K562 (cell line): ENCODE measurements around the gene SYPL2.

ENCODE experiments used
- CHD2 ChIP-seq: IDR thresholded peaks from 2 replicates; pipeline ENCODE4 v1.6.1; 2011; ENCODE audit warnings: low read depth, low read length
- CTCF ChIP-seq, 3 experiments: IDR thresholded peaks in 2 of 3; conservative IDR thresholded peaks in 1 of 3; 2 replicates each; pipeline ENCODE4 v1.5.1; 2011 to 2012; ENCODE audit warnings: low read length in 3 of 3, mild to moderate bottlenecking in 3 of 3, control low read depth in 2 of 3, improper control_type of control experiment in 1 of 3, inconsistent platforms in 1 of 3, low read depth in 1 of 3, mixed read lengths in 1 of 3, moderate library complexity in 1 of 3; ENCODE audit not compliant: insufficient read depth in 2 of 3
- E2F5 ChIP-seq: sonication (generic); formaldehyde crosslinking; IDR thresholded peaks from 2 replicates; pipeline ENCODE4 v1.8.0; 2022; ENCODE audit warnings: mild to moderate bottlenecking, missing genetic modification reagents
- ETV6 ChIP-seq, 3 experiments: fragments of 150-350 bp in 1 of 3; sonication (generic) in 1 of 3; formaldehyde crosslinking in 1 of 3; IDR thresholded peaks; 2 replicates each; pipeline versions ENCODE4 v1.6.1 to v1.8.0; 2014 to 2022; ENCODE audit warnings: borderline replicate concordance in 2 of 3, low read depth in 2 of 3, antibody characterized with exemption in 1 of 3, low read length in 1 of 3, mild to moderate bottlenecking in 1 of 3, missing genetic modification reagents in 1 of 3
- TFAP4 ChIP-seq: sonication (generic); formaldehyde crosslinking; IDR thresholded peaks from 2 replicates; pipeline ENCODE4 v1.8.0; 2022; ENCODE audit warnings: missing genetic modification reagents, mild to moderate bottlenecking, moderate library complexity, borderline replicate concordance

DNA sequence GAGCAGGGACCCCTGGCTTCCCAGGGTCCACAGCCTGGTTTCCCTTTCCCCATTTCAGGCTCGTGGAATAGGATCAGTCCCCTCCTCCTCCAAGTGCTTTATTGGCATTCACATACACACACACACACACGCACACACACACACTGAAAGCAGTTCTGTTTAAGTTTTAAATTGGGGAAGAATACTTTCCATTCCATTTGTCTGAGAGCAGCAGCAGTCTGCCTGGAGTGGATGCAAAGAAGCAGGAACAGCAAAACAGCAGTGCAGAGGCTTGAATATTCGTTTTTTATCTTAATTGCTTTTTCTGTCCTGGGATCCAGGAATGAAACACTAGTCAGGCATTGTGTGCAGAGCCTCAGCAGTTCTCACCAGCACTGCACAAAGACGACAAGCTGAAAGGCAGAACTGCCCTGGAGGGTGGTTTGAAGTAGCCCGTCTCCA lies 34.6 kb downstream of the SYPL2 start:
- no peak for TF ChIP-seq TFAP4
- TF ChIP-seq CHD2, result no peak
- TF ChIP-seq ETV6 (IDR thresholded peaks at IDR 0.05; ENCODE audit: borderline replicate concordance in 1 of 2, low read depth in 2 of 2, low read length in 1 of 2), result no peak
- TF ChIP-seq ETV6 (CRISPR knock-in tag; IDR thresholded peaks at IDR 0.05; ENCODE audit: borderline replicate concordance), result no peak
- TF ChIP-seq CTCF (IDR thresholded peaks at IDR 0.05 in 2 of 3, conservative IDR thresholded peaks at IDR 0.05 in 1 of 3; ENCODE audit: insufficient read depth in 2 of 3, low read depth in 1 of 3, low read length in 3 of 3), result no peak
- TF ChIP-seq E2F5, result no peak
